OCI-LY7 (cell line): Measurements from ENCODE around the gene ACVR1. TPM values are rescaled to one million over a fixed set of nuclear protein-coding genes. Genes with fewer than 3 reads are reported as not detected.

Source experiments
- BruUV-seq: library from RNA; stranded (reverse); fragments of 400-500 nt; replicated peaks from 2 replicates; lab custom pipeline; 2021; lab: Mats Ljungman, UMichigan
- CTCF ChIA-PET: fragments of 300-600 bp; sonication (Branson Sonifier 250); formaldehyde crosslinking; loops from one replicate; lab custom pipeline; 2022; ENCODE audit warnings: antibody characterized with exemption; ENCODE audit not compliant: unreplicated experiment; lab: Charles Lee
- POLR2A ChIA-PET: fragments of 300-600 bp; sonication (Branson Sonifier 250); formaldehyde crosslinking; loops from one replicate; lab custom pipeline; 2022; ENCODE audit warnings: antibody characterized with exemption; lab: Charles Lee
- DNase-seq: peaks from one replicate; pipeline ENCODE4 v3.0.0-alpha.2; 2015; ENCODE audit warnings: low spot score
- H2AFZ ChIP-seq: fragments of 200-600 bp; sonication (generic), shearing (Covaris generic); 2 replicates; pipeline ENCODE4 v1.6.1; 2014; ENCODE audit warnings: mild to moderate bottlenecking, antibody characterized with exemption, low read length, moderate library complexity
- H3K27ac ChIP-seq: fragments of 200-600 bp; sonication (generic); 2 replicates; pipeline ENCODE4 v1.5.1; 2014; ENCODE audit warnings: mixed run types, low read depth, mild to moderate bottlenecking, moderate library complexity, low read length, inconsistent platforms; ENCODE audit not compliant: poor library complexity, severe bottlenecking
- H3K36me3 ChIP-seq: fragments of 200-600 bp; sonication (generic); 2 replicates; pipeline ENCODE4 v1.6.1; 2014; ENCODE audit warnings: mild to moderate bottlenecking, antibody characterized with exemption, low read length, moderate library complexity, mixed read lengths; ENCODE audit not compliant: insufficient read depth
- H3K4me1 ChIP-seq: fragments of 200-600 bp; sonication (generic); 2 replicates; pipeline ENCODE4 v1.5.1; 2014; ENCODE audit warnings: mild to moderate bottlenecking, low read length; ENCODE audit not compliant: insufficient read depth, poor library complexity, severe bottlenecking
- H3K4me2 ChIP-seq: fragments of 200-600 bp; sonication (generic); 2 replicates; pipeline ENCODE4 v1.6.1; 2014; ENCODE audit warnings: mild to moderate bottlenecking, low read length
- H3K4me3 ChIP-seq: fragments of 200-600 bp; sonication (generic); 2 replicates; pipeline ENCODE4 v1.5.1; 2014; ENCODE audit warnings: mild to moderate bottlenecking, low read depth, low read length; ENCODE audit not compliant: poor library complexity, severe bottlenecking
- H3K79me2 ChIP-seq: fragments of 200-600 bp; sonication (generic); 2 replicates; pipeline ENCODE4 v1.6.1; 2016; ENCODE audit warnings: low read depth, mild to moderate bottlenecking, low read length, moderate library complexity, mixed read lengths; ENCODE audit not compliant: insufficient read depth
- H3K9me2 ChIP-seq: fragments of 200-600 bp; sonication (generic); 2 replicates; pipeline ENCODE4 v1.6.1; 2016; ENCODE audit warnings: mild to moderate bottlenecking, low read length, mixed read lengths; ENCODE audit not compliant: insufficient read depth
- H3K9me3 ChIP-seq: fragments of 200-600 bp; sonication (generic); 2 replicates; pipeline ENCODE4 v1.6.1; 2014; ENCODE audit warnings: mild to moderate bottlenecking, mixed run types, low read length, mixed read lengths
- H4K20me1 ChIP-seq: fragments of 200-600 bp; sonication (generic); 2 replicates; pipeline ENCODE4 v1.6.1; 2014; ENCODE audit warnings: mild to moderate bottlenecking, antibody characterized with exemption, low read length, moderate library complexity, mixed read lengths; ENCODE audit not compliant: insufficient read depth
- CTCF ChIP-seq: fragments of 200-600 bp; sonication (generic); conservative IDR thresholded peaks from 2 replicates; pipeline ENCODE4 v1.5.1; 2014; ENCODE audit warnings: mild to moderate bottlenecking, antibody characterized with exemption, low read length, moderate library complexity, mixed read lengths
- EZH2phosphoT487 ChIP-seq: fragments of 200-600 bp; sonication (generic); IDR thresholded peaks from 2 replicates; pipeline ENCODE4 v1.6.1; 2018; ENCODE audit warnings: low read depth, borderline replicate concordance, mild to moderate bottlenecking, mixed run types, antibody characterized with exemption, low read length, moderate library complexity, mixed read lengths
- intact Hi-C: fragments of 100-400 bp; cut with micrococcal nuclease; formaldehyde crosslinking; loops from one replicate; pipeline ENCODE4 v1.10.0; 2022; ENCODE audit not compliant: unreplicated experiment
- total RNA-seq, 2 experiments: library from RNA; depleted of rRNA in 1 of 2; stranded (reverse); fragments of >200 nt in 1 of 2; shearing (Covaris generic) in 1 of 2; gene quantifications; 2 replicates each; pipeline ENCODE4 v1.2.3, GENCODE V29; 2014 to 2022

The ACVR1 gene
- total RNA-seq, 2 experiments from 2014 or later = 0.13 to 3.9 TPM

- Histone ChIP-seq H3K4me1 (no peaks in the 10 kb centered on the region), H3K9me3 (no peaks in the 10 kb centered on the region), H2AFZ (no peak overlapping the region), H3K4me3 (no peak overlapping the region), H3K4me2 (no peak overlapping the region), H3K9me2 (no peaks in the 10 kb centered on the region; the same call in 1 of the 2 replicates), H3K36me3 (no peaks in the 10 kb centered on the region), H4K20me1 (no peaks in the 10 kb centered on the region), H3K79me2 (no peaks in the 10 kb centered on the region), H3K27ac (no peak overlapping the region)
- TF ChIP-seq CTCF = no peak
- no peak for TF ChIP-seq EZH2phosphoT487
- BruUV-seq = no TSS peak
- ChIA-PET POLR2A (no interaction called here), CTCF (no interaction called here)
- intact Hi-C loops = no loop called here
- no peak for DNase-seq
These were observed 54.5 kb downstream of the ACVR1 start for GRCh38 chr2:157821519-157822131.

GRCh38 chr2:157820193-157820592 lies 55.9 kb downstream of the ACVR1 start:
- H3K9me3 ChIP-seq = no peaks in the 10 kb centered on the region
- intact Hi-C loops = no loop called here
- no peak for TF ChIP-seq CTCF
- no peak for TF ChIP-seq EZH2phosphoT487
- H3K4me3 ChIP-seq = no peak overlapping the region
- no peaks in the 10 kb centered on the region for H3K4me1 ChIP-seq
- H3K9me2 ChIP-seq = no peaks in the 10 kb centered on the region; the same call in 1 of the 2 replicates
- no peak overlapping the region for H3K27ac ChIP-seq
- no peaks in the 10 kb centered on the region for H4K20me1 ChIP-seq
- ChIA-PET POLR2A (interaction anchor here (1.3 kb wide), 1 partner anchor 13 kb away, joined by 3 read pairs; no protein-coding TSS in a partner anchor), CTCF (no interaction called here)
- H3K79me2 ChIP-seq = no peaks in the 10 kb centered on the region
- H3K4me2 ChIP-seq = no peak overlapping the region
- H2AFZ ChIP-seq = no peak overlapping the region
- no peak for DNase-seq
- BruUV-seq = no TSS peak
- H3K36me3 ChIP-seq = no peaks in the 10 kb centered on the region

GRCh38 chr2:157819761-157820160 lies 56.4 kb downstream of the ACVR1 start:
- no peak for TF ChIP-seq CTCF
- no peak for TF ChIP-seq EZH2phosphoT487
- POLR2A ChIA-PET = interaction anchor here (1.3 kb wide), 1 partner anchor 14 kb away, joined by 3 read pairs; no protein-coding TSS in a partner anchor
- Histone ChIP-seq H3K4me3 (no peak overlapping the region), H3K9me2 (no peaks in the 10 kb centered on the region; the same call in 1 of the 2 replicates), H3K27ac (no peak overlapping the region), H3K36me3 (no peaks in the 10 kb centered on the region), H4K20me1 (no peaks in the 10 kb centered on the region), H3K4me1 (no peaks in the 10 kb centered on the region), H3K79me2 (no peaks in the 10 kb centered on the region), H3K4me2 (no peak overlapping the region), H2AFZ (no peak overlapping the region), H3K9me3 (no peaks in the 10 kb centered on the region)
- intact Hi-C loops = no loop called here
- CTCF ChIA-PET = no interaction called here
- no TSS peak for BruUV-seq
- DNase-seq = no peak
